GM18868 (cell line): ENCODE data around the gene GNAS.
"Not testable (repeated sequence)": the region's sequence is repeated elsewhere in the genome, so short reads cannot be mapped to it uniquely, and the experiment has no call there.

ENCODE experiments used
- ATAC-seq: cut with Tn5 transposase; IDR thresholded peaks from one replicate; pipeline ENCODE4 v1.9.1; 2021; ENCODE audit warnings: mild to moderate bottlenecking, moderate library complexity; ENCODE audit not compliant: unreplicated experiment

Gene GNAS

DNA sequence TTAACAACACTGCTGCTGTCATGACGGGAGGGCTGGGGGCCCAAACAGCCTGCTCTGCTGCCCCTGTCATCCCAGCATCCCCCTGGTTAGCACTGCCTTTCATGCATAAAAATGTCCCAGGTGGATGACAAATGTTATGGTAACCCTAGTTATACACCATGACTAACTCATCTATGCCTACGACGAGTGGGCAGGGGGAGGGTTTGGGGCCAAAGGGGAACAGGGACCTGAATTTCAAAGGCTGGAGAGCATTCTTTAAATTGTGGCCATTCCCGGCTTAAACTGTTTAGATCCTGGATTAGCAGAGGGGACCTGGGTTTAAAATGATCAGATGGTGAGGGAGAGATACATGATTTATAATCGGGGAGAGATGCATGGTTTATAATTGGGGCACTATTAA is 26.2 kb upstream of the GNAS start:
- no peak for ATAC-seq

DNA sequence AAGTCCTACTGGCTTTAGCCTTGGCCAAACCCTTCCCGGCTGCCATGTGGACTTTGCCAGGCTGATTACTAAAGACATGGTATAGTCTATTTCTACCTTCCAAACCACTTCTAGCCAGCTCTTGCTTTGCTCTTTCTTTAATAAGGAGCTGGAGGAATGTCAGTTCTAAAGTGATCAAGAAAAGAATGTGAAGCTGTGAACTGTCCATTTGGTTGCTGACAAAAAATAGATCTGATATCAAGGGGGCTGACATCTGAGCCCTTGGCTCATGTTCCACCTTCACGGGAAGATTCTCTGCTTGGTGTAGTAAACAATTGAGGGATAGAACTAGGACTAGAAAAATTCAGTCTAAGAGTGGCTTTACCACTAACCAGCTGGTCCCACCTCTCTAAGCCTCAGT is 24.4 kb upstream of the GNAS start:
- no peak for ATAC-seq

DNA sequence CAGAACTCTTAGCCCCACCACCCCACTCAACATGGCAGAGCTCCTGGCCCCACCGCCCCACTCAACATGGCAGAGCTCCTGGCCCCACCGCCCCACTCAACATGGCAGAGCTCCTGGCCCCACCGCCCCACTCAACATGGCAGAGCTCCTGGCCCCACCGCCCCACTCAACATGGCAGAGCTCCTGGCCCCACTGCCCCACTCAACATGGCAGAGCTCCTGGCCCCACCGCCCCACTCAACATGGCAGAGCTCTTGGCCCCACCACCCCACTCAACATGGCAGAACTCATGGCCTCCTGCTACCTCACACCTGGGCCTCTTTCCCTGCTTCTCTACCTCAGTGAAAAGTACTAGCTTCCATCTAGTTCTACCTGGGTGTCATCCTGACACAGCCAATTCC is 23.7 kb upstream of the GNAS start:
- not testable (repeated sequence) for ATAC-seq

GRCh38 chr20:58829531-58829941 is 23.0 kb upstream of the GNAS start:
- no peak for ATAC-seq

DNA sequence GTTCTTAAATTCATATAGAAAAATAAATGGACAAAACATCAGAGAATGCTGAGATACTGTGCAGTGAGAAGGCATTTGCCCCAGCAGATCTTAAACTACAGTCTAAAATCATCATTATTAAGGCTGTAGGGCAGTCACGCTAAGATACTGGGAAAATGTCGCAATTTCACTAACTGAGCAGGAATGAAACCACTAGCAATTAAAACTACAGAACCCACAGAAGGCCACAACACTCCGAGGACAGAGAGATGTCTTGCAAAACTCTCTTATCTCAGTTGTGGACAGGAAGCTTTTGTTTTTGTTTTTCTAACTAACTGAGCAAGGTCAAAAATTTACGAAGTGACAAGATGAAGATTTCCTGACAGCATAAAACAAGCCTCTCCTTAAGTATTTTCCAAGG is 20.1 kb upstream of the GNAS start:
- ATAC-seq: no peak

GRCh38 chr20:58833921-58834320 is 18.6 kb upstream of the GNAS start:
- no peak for ATAC-seq

GRCh38 chr20:58835231-58835630 is 17.3 kb upstream of the GNAS start:
- no peak for ATAC-seq

DNA sequence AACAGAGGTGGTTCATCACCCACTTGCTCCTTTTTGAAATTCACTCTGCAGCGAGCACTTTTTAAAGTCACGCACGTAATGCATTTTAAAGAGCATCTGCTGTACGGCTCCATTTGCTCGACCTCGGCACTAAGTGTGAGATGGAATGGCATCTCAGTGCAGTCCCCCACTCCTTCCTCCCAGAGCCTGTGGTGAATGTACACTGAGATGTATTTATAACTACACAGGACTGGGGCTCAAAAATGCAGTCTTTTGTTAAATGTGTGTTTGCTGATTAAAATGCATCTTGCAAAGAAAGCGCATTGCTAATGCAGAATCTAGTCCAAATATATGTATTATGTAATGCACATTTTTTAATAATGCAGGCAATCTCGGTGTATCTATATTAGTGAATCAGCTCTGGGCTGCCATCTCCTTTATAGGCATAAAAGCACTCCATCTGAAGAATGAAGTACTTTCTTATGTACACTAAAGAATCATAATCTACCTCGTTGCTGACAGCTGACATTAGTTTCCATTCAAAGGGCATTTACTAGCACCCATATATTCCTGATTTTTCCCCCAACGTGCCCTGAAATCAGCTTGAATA is 15.8 kb upstream of the GNAS start:
- no peak for ATAC-seq

DNA sequence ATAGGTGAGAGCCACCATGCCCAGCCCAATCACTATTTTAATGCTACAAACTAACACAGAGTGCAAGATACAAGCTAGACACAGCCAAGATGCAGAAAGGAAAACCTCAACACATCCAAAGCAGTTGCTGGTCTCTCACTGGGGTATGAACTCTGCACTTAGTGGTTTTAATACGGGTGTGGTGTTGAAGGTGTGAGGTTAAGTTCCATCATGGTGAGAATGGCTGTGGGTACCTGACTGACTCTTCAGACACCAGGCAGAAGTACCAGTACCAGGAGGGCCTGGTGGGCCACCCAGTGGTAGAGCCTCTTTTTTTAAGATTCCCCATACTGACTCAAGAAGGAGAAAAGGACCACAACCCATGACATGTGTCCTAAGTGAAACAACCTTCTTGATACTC is 14.8 kb upstream of the GNAS start:
- no peak for ATAC-seq

DNA sequence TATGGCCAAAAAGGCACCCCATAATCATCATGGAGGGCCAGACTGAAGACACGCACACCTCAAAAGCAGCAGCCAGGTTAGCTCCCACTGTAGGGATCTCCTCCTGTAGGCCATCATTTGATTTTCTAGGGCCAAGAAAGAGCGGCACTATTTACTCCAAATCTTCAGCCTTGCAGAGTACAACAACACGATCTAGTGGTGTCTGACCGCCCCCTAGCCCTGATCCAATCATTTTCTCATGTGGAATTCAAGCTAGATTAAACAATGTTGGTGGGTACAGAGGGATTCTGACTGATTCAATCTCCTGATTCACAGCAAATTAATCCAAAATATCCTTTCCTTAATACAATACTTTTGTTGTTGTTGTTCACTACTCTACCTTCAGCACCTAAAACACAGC is 14.3 kb upstream of the GNAS start:
- no peak for ATAC-seq

DNA sequence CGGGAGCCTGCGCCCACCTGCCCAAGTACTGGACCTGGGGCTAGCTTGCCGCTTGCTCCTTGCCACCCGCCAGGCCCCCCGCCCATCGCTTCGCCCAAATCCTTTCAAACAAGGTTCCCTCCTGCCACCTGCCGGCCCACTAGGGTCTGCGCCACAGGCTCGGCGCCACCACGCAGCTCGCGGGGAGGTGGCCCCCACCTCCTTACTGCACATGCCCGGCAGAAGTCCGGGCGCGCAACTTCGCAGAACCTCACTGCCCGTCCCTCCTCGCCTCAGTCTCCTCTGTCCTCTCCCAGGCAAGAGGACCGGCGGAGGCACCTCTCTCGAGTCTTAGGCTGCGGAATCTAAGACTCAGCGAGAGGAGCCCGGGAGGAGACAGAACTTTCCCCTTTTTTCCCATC is 13.0 kb upstream of the GNAS start:
- no peak for ATAC-seq

GRCh38 chr20:58839991-58840747 is 12.3 kb upstream of the GNAS start:
- no peak for ATAC-seq

GRCh38 chr20:58840816-58841538 is 11.5 kb upstream of the GNAS start:
- ATAC-seq: no peak

GRCh38 chr20:58841539-58842264 is 10.8 kb upstream of the GNAS start:
- ATAC-seq: no peak

- no peak for ATAC-seq
These were observed 10.2 kb upstream of the GNAS start for GRCh38 chr20:58842276-58842675.

- ATAC-seq: no peak
These were observed 9.4 kb upstream of the GNAS start for GRCh38 chr20:58843128-58843556.

- ATAC-seq: no peak
These were observed 6.8 kb upstream of the GNAS start for GRCh38 chr20:58845706-58846105.

DNA sequence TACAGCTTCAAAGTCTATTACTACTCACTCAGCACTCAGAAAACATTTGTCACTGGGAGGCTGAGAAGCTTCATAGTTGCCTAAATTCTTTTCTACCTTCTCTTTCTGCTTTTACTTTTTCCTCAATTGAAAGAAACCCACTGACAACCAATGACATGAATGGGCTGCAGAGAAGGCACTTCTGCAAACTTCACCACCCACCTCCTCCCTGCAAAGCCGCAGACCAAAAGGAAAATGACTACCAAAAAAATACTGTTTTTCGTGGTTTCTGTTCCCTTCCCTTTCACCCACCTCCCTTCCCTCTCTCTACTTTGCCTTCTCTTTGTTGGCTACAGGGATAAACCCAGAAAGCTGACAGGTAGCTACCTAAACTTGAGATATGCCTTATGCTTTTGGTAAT is 5.1 kb upstream of the GNAS start:
- no peak for ATAC-seq

DNA sequence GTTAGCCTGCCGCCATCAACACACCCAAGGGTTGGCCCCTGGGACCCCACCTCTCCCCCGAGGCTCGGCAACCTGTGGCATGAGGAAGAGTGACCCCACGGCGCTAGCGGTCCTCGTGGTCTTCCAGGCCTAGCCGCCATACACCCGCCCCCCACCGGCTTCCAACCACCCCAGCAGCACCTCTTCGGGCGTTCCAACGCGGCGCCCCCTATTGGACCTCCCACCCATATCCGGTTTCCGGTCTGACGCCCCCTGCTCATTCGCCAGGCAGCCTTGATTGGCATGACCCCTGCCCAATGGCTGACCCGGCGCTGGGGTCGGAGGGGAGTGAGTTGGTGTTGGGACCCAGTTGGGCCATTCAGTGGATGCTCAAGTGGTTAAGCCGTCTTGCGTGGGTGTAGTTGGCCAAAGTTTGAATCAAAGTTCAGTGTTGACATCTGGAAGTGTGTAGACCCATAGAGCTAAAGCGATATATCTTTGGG is 1.8 kb upstream of the GNAS start, which contains the start of gene GNAS-AS1:
Gene GNAS-AS1 (minus strand): TSS at position 210 of the 482 bp plus-strand sequence.
- peak; percentile 90 for ATAC-seq

DNA sequence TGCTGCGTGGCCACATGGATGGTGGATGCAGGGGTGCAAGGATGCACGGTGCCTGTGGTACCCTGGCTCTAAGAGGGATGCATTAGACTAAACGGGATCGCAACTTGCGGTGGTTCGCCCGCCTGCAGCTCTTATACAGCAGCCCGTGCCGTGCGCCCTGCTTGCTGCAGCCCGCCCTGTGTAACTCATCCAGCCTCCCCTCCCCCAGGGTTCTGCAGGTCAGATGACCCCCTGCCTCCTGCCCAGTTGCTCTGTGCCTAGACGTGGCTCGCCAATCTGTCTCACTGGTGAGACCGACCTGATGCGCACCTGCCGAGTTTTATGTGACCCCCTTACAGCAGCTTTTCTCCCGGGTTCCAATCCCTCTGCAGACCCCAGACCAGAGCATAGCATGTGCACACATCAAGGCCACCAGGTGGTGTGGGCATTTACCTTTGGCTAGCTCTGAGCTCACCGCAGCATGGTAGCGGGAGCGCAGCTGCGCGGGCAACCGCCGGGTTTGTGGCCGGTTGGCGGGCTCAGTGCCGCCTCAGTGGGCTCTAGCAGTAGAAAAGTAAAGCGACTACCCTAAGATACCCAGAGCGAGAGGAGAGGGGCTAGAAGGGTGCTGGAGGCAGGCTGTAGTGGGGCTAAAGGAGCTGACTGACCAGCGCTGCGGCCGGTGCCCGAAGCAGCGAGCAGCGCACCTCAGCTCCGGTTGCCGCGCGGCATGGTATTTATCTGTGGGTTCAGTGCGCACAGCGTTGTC is 1.1 kb upstream of the GNAS start:
- no peak for ATAC-seq
